Measurements from ENCODE around the gene CCDC27. TPM values are rescaled to one million over a fixed set of nuclear protein-coding genes. Genes with fewer than 3 reads are reported as not detected.

CCDC27 gene
- total RNA-seq, 1 experiment from 2014 or later: not detected

DNA sequence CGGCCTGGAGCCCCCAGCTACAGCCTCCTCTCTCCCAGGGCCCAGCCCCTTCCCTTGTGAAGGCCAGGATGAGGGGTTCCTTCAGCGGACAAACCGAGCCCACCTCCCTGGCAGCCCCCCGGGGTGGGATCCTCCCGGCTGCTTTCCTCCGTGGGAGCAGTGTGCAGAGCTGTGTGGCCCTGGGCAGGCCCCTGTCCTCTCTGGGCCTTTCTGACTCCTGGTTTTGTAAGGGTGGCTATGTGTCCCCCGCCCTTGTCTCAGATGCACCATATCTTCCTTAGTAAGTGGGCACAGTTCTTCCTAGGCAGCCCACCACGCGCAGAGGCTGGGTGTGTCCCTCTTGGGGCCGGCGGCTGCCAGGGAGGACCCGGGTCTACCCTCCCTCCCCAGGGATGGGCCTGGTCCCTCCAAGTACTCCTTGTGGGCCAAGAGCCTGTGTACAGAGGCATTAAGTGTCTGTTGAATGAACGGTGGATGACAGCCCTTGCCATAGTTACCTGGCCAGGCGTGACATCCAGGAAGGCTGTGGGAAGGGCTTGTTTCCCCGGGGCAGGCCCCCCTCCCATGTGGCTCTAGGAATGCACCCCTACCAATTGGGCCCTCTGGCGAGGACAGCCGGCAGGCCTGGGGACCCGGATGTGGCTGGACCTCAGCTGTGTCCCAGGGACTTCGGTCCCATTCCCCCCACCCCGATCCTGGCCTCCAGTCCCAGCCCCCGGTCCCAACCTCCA, 24.1 kb downstream of the CCDC27 start:
- Mint-ChIP-seq H3K36me3 (ENCODE audit: insufficient read depth, unreplicated experiment) (peaks cover 15% of the 10 kb centered on the region), H3K4me3 (ENCODE audit: unreplicated experiment) (no peak overlapping the region), H3K27ac (ENCODE audit: unreplicated experiment) (no peak overlapping the region), H3K27me3 (ENCODE audit: insufficient read depth, unreplicated experiment) (no peaks in the 10 kb centered on the region), H3K4me1 (ENCODE audit: low read depth, unreplicated experiment) (no peaks in the 10 kb centered on the region), H3K9me3 (ENCODE audit: unreplicated experiment) (no peaks in the 10 kb centered on the region)
- ChIA-PET CTCF (no interaction called here), POLR2A (no interaction called here)
- TF ChIP-seq, protein P1, sequence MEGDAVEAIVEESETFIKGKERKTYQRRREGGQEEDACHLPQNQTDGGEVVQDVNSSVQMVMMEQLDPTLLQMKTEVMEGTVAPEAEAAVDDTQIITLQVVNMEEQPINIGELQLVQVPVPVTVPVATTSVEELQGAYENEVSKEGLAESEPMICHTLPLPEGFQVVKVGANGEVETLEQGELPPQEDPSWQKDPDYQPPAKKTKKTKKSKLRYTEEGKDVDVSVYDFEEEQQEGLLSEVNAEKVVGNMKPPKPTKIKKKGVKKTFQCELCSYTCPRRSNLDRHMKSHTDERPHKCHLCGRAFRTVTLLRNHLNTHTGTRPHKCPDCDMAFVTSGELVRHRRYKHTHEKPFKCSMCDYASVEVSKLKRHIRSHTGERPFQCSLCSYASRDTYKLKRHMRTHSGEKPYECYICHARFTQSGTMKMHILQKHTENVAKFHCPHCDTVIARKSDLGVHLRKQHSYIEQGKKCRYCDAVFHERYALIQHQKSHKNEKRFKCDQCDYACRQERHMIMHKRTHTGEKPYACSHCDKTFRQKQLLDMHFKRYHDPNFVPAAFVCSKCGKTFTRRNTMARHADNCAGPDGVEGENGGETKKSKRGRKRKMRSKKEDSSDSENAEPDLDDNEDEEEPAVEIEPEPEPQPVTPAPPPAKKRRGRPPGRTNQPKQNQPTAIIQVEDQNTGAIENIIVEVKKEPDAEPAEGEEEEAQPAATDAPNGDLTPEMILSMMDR (IDR thresholded peaks at IDR 0.05; ENCODE audit: insufficient read depth in 1 of 2, low read depth in 1 of 2, low read length in 1 of 2, severe bottlenecking in 1 of 2, unreplicated experiment in 1 of 2): no peak
- intact Hi-C loops (cut with micrococcal nuclease; ENCODE audit: unreplicated experiment): no loop called here
- H3K4me3 ChIP-seq (ENCODE audit: low read depth, low read length): no peak overlapping the region
- H3K9me3 ChIP-seq: no peaks in the 10 kb centered on the region
- no peaks in the 10 kb centered on the region for H3K36me3 ChIP-seq (ENCODE audit: control insufficient read depth, insufficient read depth, low read length)
- BruUV-seq (replicated peaks): no TSS peak
- no peak for DNase-seq
- peaks cover 26% of the 10 kb centered on the region; the same call in 1 of the 2 replicates for H3K4me1 ChIP-seq
- no peaks in the 10 kb centered on the region for H3K27me3 ChIP-seq (replicated peaks; ENCODE audit: control insufficient read depth, insufficient read depth, low read length)

- CTCF ChIA-PET: no interaction called here
- no peaks in the 10 kb centered on the region for H3K9me3 ChIP-seq
- no peak overlapping the region for H3K4me3 ChIP-seq (ENCODE audit: low read depth, low read length)
- Mint-ChIP-seq H3K4me3 (ENCODE audit: unreplicated experiment) (no peak overlapping the region), H3K27ac (ENCODE audit: unreplicated experiment) (no peak overlapping the region), H3K9me3 (ENCODE audit: unreplicated experiment) (no peaks in the 10 kb centered on the region), H3K36me3 (ENCODE audit: insufficient read depth, unreplicated experiment) (peaks cover 19% of the 10 kb centered on the region), H3K4me1 (ENCODE audit: low read depth, unreplicated experiment) (no peaks in the 10 kb centered on the region), H3K27me3 (ENCODE audit: insufficient read depth, unreplicated experiment) (no peaks in the 10 kb centered on the region)
- POLR2A ChIA-PET: no interaction called here
- no peak for DNase-seq
- intact Hi-C loops (cut with micrococcal nuclease; ENCODE audit: unreplicated experiment): no loop called here
- peaks cover 26% of the 10 kb centered on the region; the same call in 1 of the 2 replicates for H3K4me1 ChIP-seq
- TF ChIP-seq, protein P1 (IDR thresholded peaks at IDR 0.05; ENCODE audit: insufficient read depth in 1 of 2, low read depth in 1 of 2, low read length in 1 of 2, severe bottlenecking in 1 of 2, unreplicated experiment in 1 of 2): no peak
- BruUV-seq (replicated peaks): no TSS peak
- H3K36me3 ChIP-seq (ENCODE audit: control insufficient read depth, insufficient read depth, low read length): no peaks in the 10 kb centered on the region
- H3K27me3 ChIP-seq (replicated peaks; ENCODE audit: control insufficient read depth, insufficient read depth, low read length): no peaks in the 10 kb centered on the region
Measured at GRCh38 chr1:3777078-3777547, 24.9 kb downstream of the CCDC27 start.

GRCh38 chr1:3777647-3778589, 25.7 kb downstream of the CCDC27 start:
- Mint-ChIP-seq H3K4me3 (ENCODE audit: unreplicated experiment) (no peak overlapping the region), H3K36me3 (ENCODE audit: insufficient read depth, unreplicated experiment) (peaks cover 27% of the 10 kb centered on the region), H3K27ac (ENCODE audit: unreplicated experiment) (no peak overlapping the region), H3K4me1 (ENCODE audit: low read depth, unreplicated experiment) (no peaks in the 10 kb centered on the region), H3K27me3 (ENCODE audit: insufficient read depth, unreplicated experiment) (no peaks in the 10 kb centered on the region), H3K9me3 (ENCODE audit: unreplicated experiment) (no peaks in the 10 kb centered on the region)
- BruUV-seq (replicated peaks): no TSS peak
- no peaks in the 10 kb centered on the region for H3K36me3 ChIP-seq (ENCODE audit: control insufficient read depth, insufficient read depth, low read length)
- H3K9me3 ChIP-seq: no peaks in the 10 kb centered on the region
- ChIA-PET POLR2A (no interaction called here), CTCF (no interaction called here)
- no peak overlapping the region for H3K4me3 ChIP-seq (ENCODE audit: low read depth, low read length)
- H3K27me3 ChIP-seq (replicated peaks; ENCODE audit: control insufficient read depth, insufficient read depth, low read length): no peaks in the 10 kb centered on the region
- intact Hi-C loops (cut with micrococcal nuclease; ENCODE audit: unreplicated experiment): no loop called here
- TF ChIP-seq, protein P1 (IDR thresholded peaks at IDR 0.05; ENCODE audit: insufficient read depth in 1 of 2, low read depth in 1 of 2, low read length in 1 of 2, severe bottlenecking in 1 of 2, unreplicated experiment in 1 of 2): no peak
- DNase-seq: no peak
- H3K4me1 ChIP-seq: peaks cover 24% of the 10 kb centered on the region; the same call in 1 of the 2 replicates

Measured in Caco-2 (cell line).